ENCODE results near the gene FAAP20. TPM values are rescaled to one million over a fixed set of nuclear protein-coding genes. Genes with fewer than 3 reads are reported as not detected.

FAAP20 gene
- total and polyA plus RNA-seq, 2 experiments from 2014 or later: 79.1 to 167 TPM

GRCh38 chr1:2144501-2145090, 50.0 kb downstream of the FAAP20 start (continued):
- TF ChIP-seq REST (IDR thresholded peaks at IDR 0.05; ENCODE audit: unreplicated experiment) (no peak), CTCF (conservative IDR thresholded peaks at IDR 0.05; ENCODE audit: low read depth in 2 of 2) (no peak), STAT1 (IDR thresholded peaks at IDR 0.05; ENCODE audit: unreplicated experiment) (no peak), ZNF114 (CRISPR knock-in tag; IDR thresholded peaks at IDR 0.05) (no peak)
- TF ChIP-seq, protein P1, sequence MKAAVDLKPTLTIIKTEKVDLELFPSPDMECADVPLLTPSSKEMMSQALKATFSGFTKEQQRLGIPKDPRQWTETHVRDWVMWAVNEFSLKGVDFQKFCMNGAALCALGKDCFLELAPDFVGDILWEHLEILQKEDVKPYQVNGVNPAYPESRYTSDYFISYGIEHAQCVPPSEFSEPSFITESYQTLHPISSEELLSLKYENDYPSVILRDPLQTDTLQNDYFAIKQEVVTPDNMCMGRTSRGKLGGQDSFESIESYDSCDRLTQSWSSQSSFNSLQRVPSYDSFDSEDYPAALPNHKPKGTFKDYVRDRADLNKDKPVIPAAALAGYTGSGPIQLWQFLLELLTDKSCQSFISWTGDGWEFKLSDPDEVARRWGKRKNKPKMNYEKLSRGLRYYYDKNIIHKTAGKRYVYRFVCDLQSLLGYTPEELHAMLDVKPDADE (IDR thresholded peaks at IDR 0.05): no peak

DNA sequence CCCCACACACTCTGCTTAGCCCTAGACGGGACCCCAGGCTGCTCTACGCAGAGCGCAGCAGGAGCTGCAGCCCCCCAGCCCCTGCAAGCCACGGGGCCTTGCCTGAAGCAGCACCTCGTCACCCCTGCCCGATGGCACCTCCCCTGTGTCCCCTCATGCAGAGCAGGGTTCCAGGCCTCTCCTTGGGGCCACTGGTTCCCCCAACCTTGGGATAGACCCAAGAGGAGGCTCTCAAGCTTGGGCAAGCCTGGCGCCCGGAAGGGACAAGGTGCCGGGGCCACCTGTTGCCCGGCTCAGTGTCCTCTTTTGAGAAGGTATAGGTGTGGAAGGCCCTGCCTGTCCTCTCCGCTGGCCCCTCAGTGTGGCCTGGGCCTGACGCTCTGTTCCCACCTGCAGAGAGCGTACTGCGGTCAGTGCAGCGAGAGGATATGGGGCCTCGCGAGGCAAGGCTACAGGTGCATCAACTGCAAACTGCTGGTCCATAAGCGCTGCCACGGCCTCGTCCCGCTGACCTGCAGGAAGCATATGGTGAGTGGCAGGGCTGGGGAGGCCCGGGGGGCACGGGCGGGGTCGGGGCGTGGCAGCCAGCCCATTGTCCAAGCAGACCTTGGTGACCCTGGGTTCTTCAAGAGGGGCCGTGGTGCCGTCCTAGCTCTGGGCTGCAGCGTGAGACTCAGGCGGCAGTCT, 50.6 kb downstream of the FAAP20 start:
- Mint-ChIP-seq H3K4me1 (peaks cover 2% of the 10 kb centered on the region; the same call in 1 of the 3 replicates), H3K9me3 (no peaks in the 10 kb centered on the region), H3K27me3 (ENCODE audit: insufficient read depth, low read depth, poor library complexity) (no peaks in the 10 kb centered on the region), H3K36me3 (ENCODE audit: low read depth) (no peaks in the 10 kb centered on the region; the same call in 2 of the 3 replicates), H3K27ac (no peak overlapping the region), H3K4me3 (no peak overlapping the region)
- no peak overlapping the region for H3K27ac ChIP-seq (ENCODE audit: low read depth)
- no peaks in the 10 kb centered on the region for H3K79me2 ChIP-seq (replicated peaks; ENCODE audit: insufficient read depth)
- no peaks in the 10 kb centered on the region for H4K20me1 ChIP-seq (replicated peaks; ENCODE audit: insufficient read depth)
- H3K27me3 ChIP-seq (ENCODE audit: insufficient read depth): no peaks in the 10 kb centered on the region
- no peaks in the 10 kb centered on the region for H3K36me3 ChIP-seq (ENCODE audit: insufficient read depth)
- ATAC-seq (no peak), DNase-seq (ENCODE audit: low spot score) (no peak)
- H3K4me2 ChIP-seq: no peak overlapping the region
- H3F3A ChIP-seq (replicated peaks; ENCODE audit: low read depth): no peaks in the 10 kb centered on the region
- no peak overlapping the region for H3K4me3 ChIP-seq
- no peak overlapping the region for H2AFZ ChIP-seq
- no peaks in the 10 kb centered on the region for H3K4me1 ChIP-seq (ENCODE audit: insufficient read depth)
- H3K9me2 ChIP-seq (ENCODE audit: insufficient read depth): no peaks in the 10 kb centered on the region
- TF ChIP-seq, protein P1 (IDR thresholded peaks at IDR 0.05): no peak
- TF ChIP-seq REST (IDR thresholded peaks at IDR 0.05; ENCODE audit: unreplicated experiment): no peak
